Type B pancreatic cell (in vitro differentiated cells): ENCODE results near the gene ARHGEF4. TPM values are rescaled to one million over a fixed set of nuclear protein-coding genes. Genes with fewer than 3 reads are reported as not detected.

ENCODE experiments used
- DNase-seq: peaks from one replicate; pipeline ENCODE4 v3.0.0; 2021; ENCODE audit warnings: mixed read lengths; ENCODE audit not compliant: unreplicated experiment; ENCODE audit errors: extremely low spot score
- H3K27ac Mint-ChIP-seq: 2 replicates; pipeline ENCODE4 v1.8.0; 2021; ENCODE audit warnings: mild to moderate bottlenecking, mixed read lengths
- H3K27me3 Mint-ChIP-seq: 2 replicates; pipeline ENCODE4 v1.8.0; 2021; ENCODE audit warnings: mixed read lengths
- H3K36me3 Mint-ChIP-seq: 2 replicates; pipeline ENCODE4 v1.8.0; 2021; ENCODE audit warnings: mixed read lengths
- H3K4me1 Mint-ChIP-seq: one replicate; pipeline ENCODE4 v1.8.0; 2021; ENCODE audit warnings: mixed read lengths; ENCODE audit not compliant: unreplicated experiment
- H3K4me3 Mint-ChIP-seq: 2 replicates; pipeline ENCODE4 v1.8.0; 2021; ENCODE audit warnings: mild to moderate bottlenecking, mixed read lengths
- H3K9me3 Mint-ChIP-seq: 2 replicates; pipeline ENCODE4 v1.8.0; 2021; ENCODE audit warnings: mixed read lengths
- CTCF ChIP-seq: fragments of 200-600 bp; sonication (generic); conservative IDR thresholded peaks from 2 replicates; pipeline ENCODE4 v1.5.0; 2021; ENCODE audit warnings: antibody characterized with exemption, mild to moderate bottlenecking
- total RNA-seq: library from RNA; stranded (reverse); gene quantifications from 2 replicates; pipeline ENCODE4 v1.2.1, GENCODE V29; 2021; ENCODE audit warnings: low replicate concordance

Gene ARHGEF4
- total RNA-seq, 1 donor from 2014 or later = 31.4 TPM

- H3K4me3 Mint-ChIP-seq = no peak overlapping the region
- H3K27me3 Mint-ChIP-seq = no peaks in the 10 kb centered on the region
- no peaks in the 10 kb centered on the region for H3K9me3 Mint-ChIP-seq
- peak overlapping the region; percentile 71 for H3K27ac Mint-ChIP-seq
- no peaks in the 10 kb centered on the region for H3K36me3 Mint-ChIP-seq
- no peak for DNase-seq
- no peak for TF ChIP-seq CTCF
- H3K4me1 Mint-ChIP-seq = no peaks in the 10 kb centered on the region
Observed at GRCh38 chr2:130847776-130848525, 11.2 kb downstream of the ARHGEF4 start.

GRCh38 chr2:130848526-130849210 lies 12.0 kb downstream of the ARHGEF4 start:
- Mint-ChIP-seq H3K4me3 (no peak overlapping the region), H3K36me3 (no peaks in the 10 kb centered on the region), H3K4me1 (no peaks in the 10 kb centered on the region), H3K9me3 (no peaks in the 10 kb centered on the region), H3K27me3 (no peaks in the 10 kb centered on the region), H3K27ac (no peak overlapping the region)
- TF ChIP-seq CTCF = no peak
- no peak for DNase-seq

DNA sequence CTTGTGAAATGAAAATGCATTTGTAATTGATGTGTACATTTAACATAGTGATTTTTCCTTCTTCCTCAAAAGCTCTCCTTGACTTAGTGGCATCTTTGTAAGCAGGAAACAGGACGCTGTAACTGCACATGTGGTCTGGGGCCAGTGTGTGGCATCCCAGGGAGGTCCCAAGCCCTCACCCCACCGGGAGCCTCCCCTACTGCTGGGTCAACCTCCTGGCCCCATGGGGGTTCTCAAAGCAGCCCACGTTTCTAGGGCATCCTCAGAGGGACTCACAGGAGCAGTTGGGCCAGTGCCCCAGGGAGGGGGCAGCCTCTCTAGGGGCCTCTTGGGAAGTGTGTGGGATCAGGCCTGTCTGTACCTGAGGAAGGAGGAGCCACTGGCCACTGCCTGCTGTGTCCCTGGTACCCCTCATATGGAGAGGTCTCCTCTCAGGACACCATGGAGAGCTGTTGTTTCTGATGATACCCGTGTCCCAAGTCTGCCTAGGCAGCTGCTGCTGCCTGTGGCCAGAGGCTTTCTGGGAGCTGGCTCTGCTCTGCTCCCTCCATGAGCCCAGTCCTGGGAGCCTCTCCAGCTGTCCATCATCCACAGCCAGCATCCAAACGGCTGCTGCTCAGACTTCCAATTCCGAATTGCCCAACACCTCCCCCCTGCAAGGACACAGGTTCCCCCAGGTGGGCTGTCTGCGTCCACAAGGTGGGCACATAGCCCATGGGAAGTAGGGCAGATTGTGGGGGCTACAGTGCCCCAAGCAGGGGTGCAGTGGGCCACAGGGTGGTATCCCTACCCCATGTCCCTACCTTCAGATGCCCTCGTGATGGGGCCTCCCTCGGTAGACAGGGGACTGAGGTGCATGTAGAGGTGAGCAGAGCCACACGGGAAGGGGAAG lies 13.4 kb downstream of the ARHGEF4 start:
- no peaks in the 10 kb centered on the region for H3K36me3 Mint-ChIP-seq
- no peak overlapping the region for H3K27ac Mint-ChIP-seq
- no peak overlapping the region for H3K4me3 Mint-ChIP-seq
- TF ChIP-seq CTCF = no peak
- DNase-seq = no peak
- H3K27me3 Mint-ChIP-seq = no peaks in the 10 kb centered on the region
- H3K9me3 Mint-ChIP-seq = no peaks in the 10 kb centered on the region
- no peaks in the 10 kb centered on the region for H3K4me1 Mint-ChIP-seq

DNA sequence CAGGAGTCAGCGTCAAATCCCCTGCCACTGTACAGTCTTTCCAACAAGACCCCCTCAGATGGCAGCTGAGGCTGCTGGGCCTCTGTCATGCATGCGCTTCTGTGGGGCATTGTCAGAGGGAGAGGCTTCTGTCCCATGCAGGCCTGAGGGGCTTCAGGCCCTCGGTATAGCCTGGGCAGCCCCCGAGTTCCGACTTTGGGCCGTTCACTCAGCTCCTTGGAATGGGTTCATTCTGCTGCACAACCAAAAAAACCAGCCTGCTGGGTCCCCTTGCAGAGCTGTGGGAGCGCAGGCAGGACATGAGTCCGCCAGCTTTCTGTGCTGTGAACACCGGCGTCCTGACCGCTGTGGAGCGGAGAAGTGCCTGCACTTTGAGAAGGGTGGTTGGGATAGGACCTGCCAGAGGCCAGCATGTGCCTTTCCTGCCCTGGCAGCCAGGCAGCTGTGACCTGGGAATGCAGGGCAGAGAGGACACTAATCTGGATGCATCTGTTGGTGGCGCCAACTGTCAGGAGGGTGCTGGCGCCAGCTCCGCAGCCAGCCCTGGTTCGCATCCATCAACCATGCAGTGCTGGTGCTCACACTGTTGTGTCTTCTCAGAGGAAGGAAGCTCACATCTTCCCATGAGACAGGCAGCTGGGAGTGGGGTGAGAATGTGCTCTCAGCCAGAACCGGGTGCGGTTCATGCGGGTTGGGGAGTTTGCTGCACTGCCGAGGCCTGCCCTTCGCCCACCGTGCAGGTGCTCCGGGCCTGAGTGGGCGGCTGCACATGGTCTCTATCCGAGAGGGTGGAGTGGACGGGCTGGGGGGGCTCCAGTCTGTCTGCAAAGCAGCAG lies 14.3 kb downstream of the ARHGEF4 start:
- H3K9me3 Mint-ChIP-seq = no peaks in the 10 kb centered on the region
- H3K36me3 Mint-ChIP-seq = no peaks in the 10 kb centered on the region
- DNase-seq = no peak
- H3K4me1 Mint-ChIP-seq = no peaks in the 10 kb centered on the region
- no peaks in the 10 kb centered on the region for H3K27me3 Mint-ChIP-seq
- no peak for TF ChIP-seq CTCF
- no peak overlapping the region for H3K4me3 Mint-ChIP-seq
- H3K27ac Mint-ChIP-seq = no peak overlapping the region
